Loucy (cell line): Measurements from ENCODE around the gene ZNF469.
A peak's percentile ranks its signal among the peaks of the same experiment; 100 is the strongest.

Experiments
- H2AFZ ChIP-seq: fragments of 200-600 bp; sonication (generic); 2 replicates; pipeline ENCODE4 v1.6.0; 2016; ENCODE audit warnings: antibody characterized with exemption, mild to moderate bottlenecking, low read length, moderate library complexity
- H3F3A ChIP-seq: fragments of 200-600 bp; 2 replicates; pipeline ENCODE4 v1.6.0; 2016; ENCODE audit warnings: antibody characterized with exemption, low read depth, mild to moderate bottlenecking
- H3K27me3 ChIP-seq: fragments of 200-600 bp; sonication (generic); 2 replicates; pipeline ENCODE4 v1.6.1; 2014; ENCODE audit warnings: low read length, mild to moderate bottlenecking; ENCODE audit not compliant: insufficient read depth, poor library complexity, severe bottlenecking
- H3K36me3 ChIP-seq: fragments of 200-600 bp; sonication (generic); 2 replicates; pipeline ENCODE4 v1.6.1; 2016; ENCODE audit warnings: low read length; ENCODE audit not compliant: insufficient read depth
- H3K4me1 ChIP-seq: fragments of 200-600 bp; sonication (generic); 2 replicates; pipeline ENCODE4 v1.5.1; 2014; ENCODE audit warnings: low read length, mild to moderate bottlenecking; ENCODE audit not compliant: insufficient read depth, poor library complexity, severe bottlenecking
- H3K4me2 ChIP-seq: fragments of 200-600 bp; sonication (generic); 2 replicates; pipeline ENCODE4 v1.6.0; 2014; ENCODE audit warnings: antibody characterized with exemption, low read length, low read depth, mild to moderate bottlenecking; ENCODE audit not compliant: poor library complexity, severe bottlenecking
- H3K4me3 ChIP-seq: fragments of 200-600 bp; sonication (generic); 2 replicates; pipeline ENCODE4 v1.5.1; 2014; ENCODE audit warnings: low read length, mild to moderate bottlenecking, mixed read lengths; ENCODE audit not compliant: poor library complexity, severe bottlenecking
- H3K79me2 ChIP-seq: fragments of 200-600 bp; sonication (generic); 2 replicates; pipeline ENCODE4 v1.6.1; 2014; ENCODE audit warnings: low read length; ENCODE audit not compliant: insufficient read depth
- H3K9ac ChIP-seq: fragments of 200-600 bp; sonication (generic); 2 replicates; pipeline ENCODE4 v1.6.0; 2014; ENCODE audit warnings: mild to moderate bottlenecking, low read depth, low read length, moderate library complexity; ENCODE audit not compliant: poor library complexity, severe bottlenecking
- H3K9me2 ChIP-seq: fragments of 200-600 bp; sonication (generic); replicated peaks from 2 replicates; pipeline ENCODE4 v1.6.1; 2016; ENCODE audit warnings: low read depth, low read length, mixed read lengths
- H3K9me3 ChIP-seq: fragments of 200-600 bp; sonication (generic); 2 replicates; pipeline ENCODE4 v1.6.1; 2014; ENCODE audit warnings: mild to moderate bottlenecking, antibody characterized with exemption, low read length, low read depth; ENCODE audit not compliant: insufficient read depth
- H4K20me1 ChIP-seq: fragments of 200-600 bp; sonication (generic); 2 replicates; pipeline ENCODE4 v1.6.0; 2014; ENCODE audit warnings: antibody characterized with exemption, low read length, mild to moderate bottlenecking; ENCODE audit not compliant: insufficient read depth, poor library complexity, severe bottlenecking
- EZH2phosphoT487 ChIP-seq: fragments of 200-600 bp; IDR thresholded peaks from 2 replicates; pipeline ENCODE4 v1.6.1; 2018; ENCODE audit warnings: antibody characterized with exemption, mild to moderate bottlenecking, moderate library complexity, borderline replicate concordance
- TF ChIP-seq, protein P1 (sequence below): fragments of 200-600 bp; sonication (generic); conservative IDR thresholded peaks from 2 replicates; pipeline ENCODE4 v1.5.1; 2014; ENCODE audit warnings: mild to moderate bottlenecking, antibody characterized with exemption, low read length

Gene ZNF469

DNA sequence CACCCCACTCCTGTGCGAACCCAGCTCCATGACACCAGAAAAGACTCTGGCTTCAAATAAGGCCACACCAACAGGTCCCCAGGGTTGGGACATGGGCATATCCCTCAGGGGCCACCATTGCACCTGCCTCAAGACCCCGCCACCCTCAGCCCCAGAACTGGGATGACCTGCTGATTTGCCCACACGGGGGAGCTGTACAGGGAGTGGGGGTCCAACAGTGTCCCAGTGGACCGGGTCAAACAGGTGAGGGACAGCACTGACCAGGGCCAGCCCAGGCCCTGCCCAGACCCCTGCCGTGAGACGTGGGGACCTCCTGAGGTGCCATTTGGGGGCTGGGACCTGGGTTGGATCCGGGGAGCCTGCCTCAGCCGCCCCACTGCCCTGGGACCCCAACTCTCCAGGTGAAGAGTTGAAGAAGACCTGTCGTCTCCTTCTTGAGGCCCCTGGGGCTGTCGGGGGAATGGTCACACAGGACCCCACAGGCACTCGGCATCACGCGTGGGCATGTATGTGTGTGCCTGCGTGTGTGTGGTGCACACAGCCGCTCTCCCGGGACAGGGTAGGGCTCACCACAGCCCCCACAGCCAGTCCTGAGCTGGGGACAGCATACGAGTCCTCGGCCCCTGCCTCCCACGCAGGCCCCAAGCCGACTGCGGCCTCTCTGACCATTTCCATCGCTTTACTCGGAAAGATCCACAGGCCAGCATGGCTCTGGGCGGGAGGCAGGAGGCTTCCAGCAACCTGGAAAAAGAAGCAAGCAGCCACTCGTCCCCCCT is 34.2 kb upstream of the ZNF469 start:
- TF ChIP-seq, protein P1, sequence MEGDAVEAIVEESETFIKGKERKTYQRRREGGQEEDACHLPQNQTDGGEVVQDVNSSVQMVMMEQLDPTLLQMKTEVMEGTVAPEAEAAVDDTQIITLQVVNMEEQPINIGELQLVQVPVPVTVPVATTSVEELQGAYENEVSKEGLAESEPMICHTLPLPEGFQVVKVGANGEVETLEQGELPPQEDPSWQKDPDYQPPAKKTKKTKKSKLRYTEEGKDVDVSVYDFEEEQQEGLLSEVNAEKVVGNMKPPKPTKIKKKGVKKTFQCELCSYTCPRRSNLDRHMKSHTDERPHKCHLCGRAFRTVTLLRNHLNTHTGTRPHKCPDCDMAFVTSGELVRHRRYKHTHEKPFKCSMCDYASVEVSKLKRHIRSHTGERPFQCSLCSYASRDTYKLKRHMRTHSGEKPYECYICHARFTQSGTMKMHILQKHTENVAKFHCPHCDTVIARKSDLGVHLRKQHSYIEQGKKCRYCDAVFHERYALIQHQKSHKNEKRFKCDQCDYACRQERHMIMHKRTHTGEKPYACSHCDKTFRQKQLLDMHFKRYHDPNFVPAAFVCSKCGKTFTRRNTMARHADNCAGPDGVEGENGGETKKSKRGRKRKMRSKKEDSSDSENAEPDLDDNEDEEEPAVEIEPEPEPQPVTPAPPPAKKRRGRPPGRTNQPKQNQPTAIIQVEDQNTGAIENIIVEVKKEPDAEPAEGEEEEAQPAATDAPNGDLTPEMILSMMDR, result no peak
- no peak for TF ChIP-seq EZH2phosphoT487
- Histone ChIP-seq H3K9me3 (no peaks in the 10 kb centered on the region), H4K20me1 (no peaks in the 10 kb centered on the region), H3K9ac (no peak overlapping the region), H3F3A (no peaks in the 10 kb centered on the region), H3K79me2 (no peaks in the 10 kb centered on the region), H3K36me3 (no peaks in the 10 kb centered on the region), H3K9me2 (no peaks in the 10 kb centered on the region), H3K27me3 (no peaks in the 10 kb centered on the region), H2AFZ (no peak overlapping the region), H3K4me1 (peaks cover 4% of the 10 kb centered on the region), H3K4me3 (no peak overlapping the region), H3K4me2 (peak overlapping the region; percentile 20)

DNA sequence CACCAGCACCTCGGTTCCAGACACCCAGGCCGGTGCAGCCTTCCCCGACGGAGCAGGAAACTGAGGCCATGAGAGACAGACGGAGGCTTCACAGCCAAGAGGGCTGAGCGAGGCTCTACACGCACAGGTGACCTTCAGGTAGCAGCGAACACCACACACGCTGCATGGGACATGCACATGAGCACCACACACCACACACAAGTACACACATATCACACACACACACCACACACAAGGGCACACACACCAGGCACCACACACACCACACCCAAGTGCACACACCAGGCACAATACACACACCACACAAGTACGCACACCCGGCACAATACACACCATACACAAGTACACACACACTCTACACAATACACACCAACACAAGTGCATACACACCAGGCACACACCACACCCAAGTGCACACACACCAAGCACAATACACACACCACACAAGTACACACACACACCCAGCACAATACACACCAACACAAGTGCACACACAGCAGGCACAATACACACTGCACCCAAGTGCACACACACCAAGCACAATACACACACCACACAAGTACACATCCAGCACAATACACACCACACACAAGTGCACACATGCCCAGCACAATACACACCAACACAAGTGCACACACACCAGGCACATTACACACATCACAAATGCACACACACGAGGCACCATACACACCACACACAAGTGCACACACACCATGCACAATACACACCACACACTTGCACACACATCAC is 33.4 kb upstream of the ZNF469 start:
- H3K9ac ChIP-seq, result no peak overlapping the region
- no peaks in the 10 kb centered on the region for H3F3A ChIP-seq
- no peaks in the 10 kb centered on the region for H3K79me2 ChIP-seq
- no peaks in the 10 kb centered on the region for H3K36me3 ChIP-seq
- H3K4me1 ChIP-seq, result peaks cover 4% of the 10 kb centered on the region
- no peaks in the 10 kb centered on the region for H3K27me3 ChIP-seq
- H4K20me1 ChIP-seq, result no peaks in the 10 kb centered on the region
- TF ChIP-seq, protein P1, result no peak
- TF ChIP-seq EZH2phosphoT487, result no peak
- no peak overlapping the region for H3K4me2 ChIP-seq
- H3K9me2 ChIP-seq, result no peaks in the 10 kb centered on the region
- no peak overlapping the region for H2AFZ ChIP-seq
- H3K9me3 ChIP-seq, result no peaks in the 10 kb centered on the region
- no peak overlapping the region for H3K4me3 ChIP-seq

DNA sequence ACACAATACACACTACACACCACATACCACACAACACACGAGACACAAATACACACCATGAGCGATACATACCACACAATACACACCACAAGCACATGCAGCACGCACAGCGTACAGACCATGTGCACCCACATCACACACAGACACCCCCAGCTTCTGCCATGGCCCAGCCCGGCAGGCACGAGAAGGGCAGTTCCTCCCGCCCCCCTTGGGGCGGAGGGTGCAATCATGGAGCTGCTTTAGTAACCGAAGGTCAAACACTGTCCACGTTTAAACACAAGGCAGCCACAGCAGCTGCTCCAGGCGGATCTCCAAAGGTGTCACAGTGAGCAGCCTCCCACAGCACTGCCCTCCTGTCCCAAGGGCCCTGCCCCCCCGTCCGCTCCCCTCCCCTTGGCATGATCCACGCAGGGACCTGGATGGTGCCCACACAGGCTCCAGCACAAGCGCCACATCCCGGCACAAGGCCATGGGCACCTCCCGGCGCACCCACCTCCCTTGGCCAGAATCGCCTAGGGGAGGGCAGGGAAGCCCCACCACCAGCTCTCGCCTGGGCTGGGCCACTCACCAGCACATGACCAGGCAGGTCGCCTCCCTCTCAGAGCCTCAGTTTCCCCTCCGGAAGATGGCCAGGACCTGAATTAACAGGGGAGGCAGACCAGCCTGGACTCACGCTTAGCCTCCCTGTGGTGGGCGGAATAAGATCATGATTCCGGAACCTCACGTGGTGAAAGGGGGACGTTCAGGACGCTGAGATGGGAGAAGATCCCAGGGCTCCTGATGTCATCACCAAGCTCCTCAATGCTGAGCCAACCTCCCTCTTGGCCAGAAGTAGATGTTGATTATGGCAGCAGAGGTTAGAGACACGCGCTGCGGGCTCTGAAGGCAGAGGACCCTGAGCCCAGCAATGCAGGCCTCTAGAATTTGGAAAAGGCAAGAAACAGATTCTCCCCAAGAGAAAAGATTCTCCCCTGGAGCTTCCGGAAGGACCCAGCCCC is 32.6 kb upstream of the ZNF469 start:
- Histone ChIP-seq H3K9me3 (no peaks in the 10 kb centered on the region), H3K4me1 (peaks cover 4% of the 10 kb centered on the region), H3F3A (no peaks in the 10 kb centered on the region), H3K4me2 (no peak overlapping the region), H4K20me1 (no peaks in the 10 kb centered on the region), H3K79me2 (no peaks in the 10 kb centered on the region), H3K9me2 (no peaks in the 10 kb centered on the region), H2AFZ (no peak overlapping the region), H3K9ac (no peak overlapping the region), H3K4me3 (no peak overlapping the region), H3K36me3 (no peaks in the 10 kb centered on the region), H3K27me3 (no peaks in the 10 kb centered on the region)
- TF ChIP-seq EZH2phosphoT487, result no peak
- TF ChIP-seq, protein P1, result no peak
